GM23338 (cell line): ENCODE measurements around the gene C2CD2L.

Source experiments
- CREB1 ChIP-seq: fragments of 250-450 bp; sonication (Bioruptor Pico); IDR thresholded peaks from 2 replicates; pipeline ENCODE4 v1.5.0; 2020; ENCODE audit warnings: low read depth, mild to moderate bottlenecking, moderate library complexity
- EZH2 ChIP-seq: fragments of 200-600 bp; sonication (generic); IDR thresholded peaks from one replicate; pipeline ENCODE4 v1.8.0; 2017; ENCODE audit warnings: antibody characterized with exemption, mild to moderate bottlenecking, low read depth; ENCODE audit not compliant: unreplicated experiment
- EZH2phosphoT487 ChIP-seq: fragments of 200-600 bp; sonication (generic); IDR thresholded peaks from one replicate; pipeline ENCODE4 v1.8.1; 2018; ENCODE audit warnings: antibody characterized with exemption; ENCODE audit not compliant: unreplicated experiment
- POLR2AphosphoS5 ChIP-seq: IDR thresholded peaks from 2 replicates; pipeline ENCODE4 v1.6.1; 2016; ENCODE audit warnings: antibody characterized with exemption, low read depth
- STAT1 ChIP-seq: IDR thresholded peaks from one replicate; pipeline ENCODE4 v1.6.1; 2016; ENCODE audit warnings: antibody characterized with exemption; ENCODE audit not compliant: unreplicated experiment
- ZNF114 ChIP-seq: fragments of 250-450 bp; sonication (Bioruptor Pico); IDR thresholded peaks from 2 replicates; pipeline ENCODE4 v1.5.0; 2020; ENCODE audit warnings: mild to moderate bottlenecking, moderate library complexity
- TF ChIP-seq, protein P1 (sequence below), 2 experiments: fragments of 200-600 bp in 1 of 2; sonication (generic) in 1 of 2; conservative IDR thresholded peaks; 2 replicates each; pipeline versions ENCODE4 v1.5.1 to v1.6.1; 2016 to 2017; ENCODE audit warnings: antibody characterized with exemption in 2 of 2, low read depth in 2 of 2, mild to moderate bottlenecking in 2 of 2, moderate library complexity in 1 of 2
- TF ChIP-seq, protein P2 (sequence below): IDR thresholded peaks from one replicate; pipeline ENCODE4 v1.6.1; 2018; ENCODE audit warnings: antibody characterized with exemption; ENCODE audit not compliant: unreplicated experiment

DNA sequence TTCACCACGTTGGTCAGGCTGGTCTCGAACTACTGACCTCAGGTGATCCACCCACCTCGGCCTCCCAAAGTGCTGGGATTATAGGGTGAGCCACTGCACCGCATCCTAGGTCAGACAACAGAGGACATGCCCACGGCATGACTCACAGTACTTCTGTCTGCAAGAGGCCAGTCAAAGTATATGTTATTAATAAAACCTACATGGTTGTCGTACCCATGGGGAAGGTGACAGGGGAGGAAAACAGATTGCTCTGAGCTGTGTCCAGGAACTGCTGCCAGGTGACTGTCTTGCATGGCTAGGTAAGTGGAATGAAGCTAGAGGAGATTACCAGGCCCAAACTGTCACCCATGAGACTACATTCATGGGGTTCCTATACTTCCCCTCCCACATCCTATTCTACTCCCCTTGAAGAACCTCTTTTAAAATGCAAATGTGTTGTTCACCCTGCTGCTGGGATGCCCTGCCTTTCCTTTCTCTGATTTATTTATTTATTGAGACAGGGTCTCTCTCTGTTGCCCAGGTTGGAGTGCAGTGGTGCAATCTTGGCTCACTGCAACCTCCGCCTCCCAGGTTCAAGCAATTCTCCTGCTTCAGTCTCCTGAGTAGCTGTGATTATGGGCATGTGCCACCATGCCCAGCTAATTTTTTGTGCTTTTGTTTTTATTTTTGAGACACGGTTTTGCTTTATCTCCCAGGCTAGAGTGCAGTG is 59.4 kb downstream of the C2CD2L start:
- TF ChIP-seq, protein P1, sequence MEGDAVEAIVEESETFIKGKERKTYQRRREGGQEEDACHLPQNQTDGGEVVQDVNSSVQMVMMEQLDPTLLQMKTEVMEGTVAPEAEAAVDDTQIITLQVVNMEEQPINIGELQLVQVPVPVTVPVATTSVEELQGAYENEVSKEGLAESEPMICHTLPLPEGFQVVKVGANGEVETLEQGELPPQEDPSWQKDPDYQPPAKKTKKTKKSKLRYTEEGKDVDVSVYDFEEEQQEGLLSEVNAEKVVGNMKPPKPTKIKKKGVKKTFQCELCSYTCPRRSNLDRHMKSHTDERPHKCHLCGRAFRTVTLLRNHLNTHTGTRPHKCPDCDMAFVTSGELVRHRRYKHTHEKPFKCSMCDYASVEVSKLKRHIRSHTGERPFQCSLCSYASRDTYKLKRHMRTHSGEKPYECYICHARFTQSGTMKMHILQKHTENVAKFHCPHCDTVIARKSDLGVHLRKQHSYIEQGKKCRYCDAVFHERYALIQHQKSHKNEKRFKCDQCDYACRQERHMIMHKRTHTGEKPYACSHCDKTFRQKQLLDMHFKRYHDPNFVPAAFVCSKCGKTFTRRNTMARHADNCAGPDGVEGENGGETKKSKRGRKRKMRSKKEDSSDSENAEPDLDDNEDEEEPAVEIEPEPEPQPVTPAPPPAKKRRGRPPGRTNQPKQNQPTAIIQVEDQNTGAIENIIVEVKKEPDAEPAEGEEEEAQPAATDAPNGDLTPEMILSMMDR (conservative IDR thresholded peaks at IDR 0.05; ENCODE audit: low read depth in 2 of 2), result no peak
- TF ChIP-seq EZH2 (no peak), POLR2AphosphoS5 (no peak), EZH2phosphoT487 (no peak), STAT1 (no peak), CREB1 (no peak), ZNF114 (CRISPR knock-in tag) (no peak)
- TF ChIP-seq, protein P2, sequence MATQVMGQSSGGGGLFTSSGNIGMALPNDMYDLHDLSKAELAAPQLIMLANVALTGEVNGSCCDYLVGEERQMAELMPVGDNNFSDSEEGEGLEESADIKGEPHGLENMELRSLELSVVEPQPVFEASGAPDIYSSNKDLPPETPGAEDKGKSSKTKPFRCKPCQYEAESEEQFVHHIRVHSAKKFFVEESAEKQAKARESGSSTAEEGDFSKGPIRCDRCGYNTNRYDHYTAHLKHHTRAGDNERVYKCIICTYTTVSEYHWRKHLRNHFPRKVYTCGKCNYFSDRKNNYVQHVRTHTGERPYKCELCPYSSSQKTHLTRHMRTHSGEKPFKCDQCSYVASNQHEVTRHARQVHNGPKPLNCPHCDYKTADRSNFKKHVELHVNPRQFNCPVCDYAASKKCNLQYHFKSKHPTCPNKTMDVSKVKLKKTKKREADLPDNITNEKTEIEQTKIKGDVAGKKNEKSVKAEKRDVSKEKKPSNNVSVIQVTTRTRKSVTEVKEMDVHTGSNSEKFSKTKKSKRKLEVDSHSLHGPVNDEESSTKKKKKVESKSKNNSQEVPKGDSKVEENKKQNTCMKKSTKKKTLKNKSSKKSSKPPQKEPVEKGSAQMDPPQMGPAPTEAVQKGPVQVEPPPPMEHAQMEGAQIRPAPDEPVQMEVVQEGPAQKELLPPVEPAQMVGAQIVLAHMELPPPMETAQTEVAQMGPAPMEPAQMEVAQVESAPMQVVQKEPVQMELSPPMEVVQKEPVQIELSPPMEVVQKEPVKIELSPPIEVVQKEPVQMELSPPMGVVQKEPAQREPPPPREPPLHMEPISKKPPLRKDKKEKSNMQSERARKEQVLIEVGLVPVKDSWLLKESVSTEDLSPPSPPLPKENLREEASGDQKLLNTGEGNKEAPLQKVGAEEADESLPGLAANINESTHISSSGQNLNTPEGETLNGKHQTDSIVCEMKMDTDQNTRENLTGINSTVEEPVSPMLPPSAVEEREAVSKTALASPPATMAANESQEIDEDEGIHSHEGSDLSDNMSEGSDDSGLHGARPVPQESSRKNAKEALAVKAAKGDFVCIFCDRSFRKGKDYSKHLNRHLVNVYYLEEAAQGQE, result no peak
